Measurements from ENCODE around the gene TBC1D24.

TBC1D24 gene

GRCh38 chr16:2447920-2448583 is 26.9 kb upstream of the TBC1D24 start:
- Histone ChIP-seq H3K4me2 (ENCODE audit: low read depth, low read length) (no peak overlapping the region), H3K27me3 (replicated peaks; ENCODE audit: insufficient read depth, low read length) (no peaks in the 10 kb centered on the region), H3K9me3 (replicated peaks; ENCODE audit: insufficient read depth, low read length) (no peaks in the 10 kb centered on the region), H3K27ac (ENCODE audit: low read length) (no peak overlapping the region), H3K9ac (ENCODE audit: low read length) (no peak overlapping the region), H2AFZ (ENCODE audit: low read length) (no peak overlapping the region), H4K20me1 (ENCODE audit: insufficient read depth, low read length) (no peaks in the 10 kb centered on the region), H3K36me3 (replicated peaks; ENCODE audit: insufficient read depth, low read length) (no peaks in the 10 kb centered on the region; the same call in 1 of the 2 replicates), H3K9me2 (replicated peaks; ENCODE audit: insufficient read depth, low read length) (no peaks in the 10 kb centered on the region), H3K79me2 (ENCODE audit: low read length) (peaks cover 7% of the 10 kb centered on the region), H3K4me1 (ENCODE audit: low read length) (no peaks in the 10 kb centered on the region), H3F3A (ENCODE audit: insufficient read depth, low read length) (no peaks in the 10 kb centered on the region), H3K4me3 (ENCODE audit: low read length) (no peak overlapping the region)
- TF ChIP-seq EZH2 (optimal IDR thresholded peaks at IDR 0.05; ENCODE audit: low read depth, low read length) (no peak), CTCF (IDR thresholded peaks at IDR 0.05; ENCODE audit: low read length) (no peak), EZH2phosphoT487 (IDR thresholded peaks at IDR 0.05; ENCODE audit: low read length) (no peak)
- DNase-seq = no peak

GRCh38 chr16:2449118-2449517 is 25.8 kb upstream of the TBC1D24 start:
- H3K4me3 ChIP-seq (ENCODE audit: low read length) = no peak overlapping the region
- H2AFZ ChIP-seq (ENCODE audit: low read length) = no peak overlapping the region
- no peaks in the 10 kb centered on the region for H3F3A ChIP-seq (ENCODE audit: insufficient read depth, low read length)
- no peaks in the 10 kb centered on the region; the same call in 1 of the 2 replicates for H3K36me3 ChIP-seq (replicated peaks; ENCODE audit: insufficient read depth, low read length)
- no peak overlapping the region for H3K27ac ChIP-seq (ENCODE audit: low read length)
- H3K9ac ChIP-seq (ENCODE audit: low read length) = no peak overlapping the region
- H3K4me2 ChIP-seq (ENCODE audit: low read depth, low read length) = no peak overlapping the region
- H3K27me3 ChIP-seq (replicated peaks; ENCODE audit: insufficient read depth, low read length) = no peaks in the 10 kb centered on the region
- DNase-seq = no peak
- H4K20me1 ChIP-seq (ENCODE audit: insufficient read depth, low read length) = no peaks in the 10 kb centered on the region
- H3K79me2 ChIP-seq (ENCODE audit: low read length) = peaks cover 7% of the 10 kb centered on the region
- no peaks in the 10 kb centered on the region for H3K4me1 ChIP-seq (ENCODE audit: low read length)
- no peak for TF ChIP-seq EZH2 (optimal IDR thresholded peaks at IDR 0.05; ENCODE audit: low read depth, low read length)
- TF ChIP-seq EZH2phosphoT487 (IDR thresholded peaks at IDR 0.05; ENCODE audit: low read length) = no peak
- TF ChIP-seq CTCF (IDR thresholded peaks at IDR 0.05; ENCODE audit: low read length) = no peak
- no peaks in the 10 kb centered on the region for H3K9me3 ChIP-seq (replicated peaks; ENCODE audit: insufficient read depth, low read length)
- H3K9me2 ChIP-seq (replicated peaks; ENCODE audit: insufficient read depth, low read length) = no peaks in the 10 kb centered on the region

GRCh38 chr16:2450535-2450934 is 24.4 kb upstream of the TBC1D24 start:
- no peak overlapping the region for H3K4me2 ChIP-seq (ENCODE audit: low read depth, low read length)
- DNase-seq = no peak
- H3K9ac ChIP-seq (ENCODE audit: low read length) = no peak overlapping the region
- H3K4me3 ChIP-seq (ENCODE audit: low read length) = no peak overlapping the region
- H3K27me3 ChIP-seq (replicated peaks; ENCODE audit: insufficient read depth, low read length) = no peaks in the 10 kb centered on the region
- no peak for TF ChIP-seq CTCF (IDR thresholded peaks at IDR 0.05; ENCODE audit: low read length)
- no peak for TF ChIP-seq EZH2 (optimal IDR thresholded peaks at IDR 0.05; ENCODE audit: low read depth, low read length)
- no peak for TF ChIP-seq EZH2phosphoT487 (IDR thresholded peaks at IDR 0.05; ENCODE audit: low read length)
- H2AFZ ChIP-seq (ENCODE audit: low read length) = no peak overlapping the region
- H3K9me2 ChIP-seq (replicated peaks; ENCODE audit: insufficient read depth, low read length) = no peaks in the 10 kb centered on the region
- no peaks in the 10 kb centered on the region for H3K9me3 ChIP-seq (replicated peaks; ENCODE audit: insufficient read depth, low read length)
- H4K20me1 ChIP-seq (ENCODE audit: insufficient read depth, low read length) = no peaks in the 10 kb centered on the region
- H3F3A ChIP-seq (ENCODE audit: insufficient read depth, low read length) = no peaks in the 10 kb centered on the region
- no peaks in the 10 kb centered on the region for H3K4me1 ChIP-seq (ENCODE audit: low read length)
- peaks cover 4% of the 10 kb centered on the region for H3K79me2 ChIP-seq (ENCODE audit: low read length)
- no peaks in the 10 kb centered on the region; the same call in 1 of the 2 replicates for H3K36me3 ChIP-seq (replicated peaks; ENCODE audit: insufficient read depth, low read length)
- no peak overlapping the region for H3K27ac ChIP-seq (ENCODE audit: low read length)

Data from MM.1S (cell line).